ENCODE data around the gene SLC39A8.

DNA sequence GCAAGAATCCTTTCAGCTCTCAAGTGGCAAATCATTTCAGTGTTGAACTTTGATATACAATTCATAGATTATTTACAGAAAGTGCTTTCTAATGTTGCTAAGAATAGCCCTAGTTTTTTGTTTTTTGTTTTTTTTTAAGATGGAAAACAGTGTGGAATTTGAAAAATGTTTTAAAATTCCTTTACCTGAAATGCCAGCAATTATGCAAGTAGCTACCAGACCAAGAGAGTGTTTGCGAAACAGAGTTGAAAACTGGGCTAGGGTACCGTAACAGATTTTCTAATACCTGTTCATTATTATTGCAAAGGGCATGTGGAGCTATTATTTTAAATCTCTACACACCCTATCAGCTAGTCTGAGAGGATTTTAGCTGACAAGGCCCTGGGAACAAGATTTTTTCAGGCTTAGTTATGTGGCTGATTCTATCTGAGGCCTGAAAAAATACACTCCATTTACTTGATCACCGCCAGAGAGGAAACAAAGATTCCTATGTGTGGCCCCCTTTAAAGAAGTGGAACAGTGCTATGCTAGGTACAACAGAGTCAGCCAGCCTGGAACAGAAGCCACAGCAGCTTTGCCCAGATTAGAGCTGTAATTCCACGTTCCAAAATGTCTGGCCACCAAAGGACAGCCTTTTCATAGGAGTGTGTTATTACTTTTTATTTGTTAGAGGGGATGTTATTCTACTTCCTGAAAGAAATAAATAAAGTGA is 46.9 kb upstream of the SLC39A8 start:
- TF ChIP-seq, protein P1, sequence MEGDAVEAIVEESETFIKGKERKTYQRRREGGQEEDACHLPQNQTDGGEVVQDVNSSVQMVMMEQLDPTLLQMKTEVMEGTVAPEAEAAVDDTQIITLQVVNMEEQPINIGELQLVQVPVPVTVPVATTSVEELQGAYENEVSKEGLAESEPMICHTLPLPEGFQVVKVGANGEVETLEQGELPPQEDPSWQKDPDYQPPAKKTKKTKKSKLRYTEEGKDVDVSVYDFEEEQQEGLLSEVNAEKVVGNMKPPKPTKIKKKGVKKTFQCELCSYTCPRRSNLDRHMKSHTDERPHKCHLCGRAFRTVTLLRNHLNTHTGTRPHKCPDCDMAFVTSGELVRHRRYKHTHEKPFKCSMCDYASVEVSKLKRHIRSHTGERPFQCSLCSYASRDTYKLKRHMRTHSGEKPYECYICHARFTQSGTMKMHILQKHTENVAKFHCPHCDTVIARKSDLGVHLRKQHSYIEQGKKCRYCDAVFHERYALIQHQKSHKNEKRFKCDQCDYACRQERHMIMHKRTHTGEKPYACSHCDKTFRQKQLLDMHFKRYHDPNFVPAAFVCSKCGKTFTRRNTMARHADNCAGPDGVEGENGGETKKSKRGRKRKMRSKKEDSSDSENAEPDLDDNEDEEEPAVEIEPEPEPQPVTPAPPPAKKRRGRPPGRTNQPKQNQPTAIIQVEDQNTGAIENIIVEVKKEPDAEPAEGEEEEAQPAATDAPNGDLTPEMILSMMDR (IDR thresholded peaks at IDR 0.05) = no peak
- TF ChIP-seq EZH2 (IDR thresholded peaks at IDR 0.05) = no peak

All from neural progenitor cell (in vitro differentiated cells).